HepG2 (cell line): ENCODE data around the gene PIK3R1. TPM values are rescaled to one million over a fixed set of nuclear protein-coding genes. Genes with fewer than 3 reads are reported as not detected.

Source experiments
- ATAC-seq: fragments of 200-7000 bp; cut with Tn5 transposase; 3 replicates; pipeline ENCODE4 v1.9.1; 2020; ENCODE audit warnings: mild to moderate bottlenecking, moderate library complexity
- BruUV-seq: library from RNA; stranded (reverse); fragments of 400-500 nt; replicated peaks from 2 replicates; lab custom pipeline; 2021; lab: Mats Ljungman, UMichigan
- CTCF ChIA-PET: fragments of 300-600 bp; formaldehyde crosslinking; extraction: SDS; loops from one replicate; lab custom pipeline; 2021; ENCODE audit warnings: low total read pairs, inconsistent platforms, low intra/inter-chr PET ratio; lab: Yijun Ruan, JAX
- POLR2A ChIA-PET: fragments of 350-600 bp; sonication (Branson Sonifier 250); formaldehyde crosslinking; loops from one replicate; lab custom pipeline; 2020; ENCODE audit warnings: antibody characterized with exemption, inconsistent platforms; lab: Yijun Ruan, JAX
- DNase-seq: peaks from one replicate; pipeline ENCODE4 v3.0.0-alpha.2; 2015; ENCODE audit warnings: low spot score
- FAIRE-seq: peaks from 3 replicates; lab custom pipeline; 2011; peaks lifted over from hg19 to GRCh38; lab: Jason Lieb, UNC
- H2AFZ ChIP-seq: one replicate; pipeline ENCODE4 v1.6.1; 2011; ENCODE audit warnings: low read length, inconsistent platforms
- H3K27ac ChIP-seq: fragments of 300-600 bp; 3 replicates; pipeline ENCODE4 v1.8.0; 2011; ENCODE audit warnings: mixed run types, mild to moderate bottlenecking, mixed read lengths, low read length, inconsistent platforms; ENCODE audit not compliant: insufficient read depth; ENCODE audit errors: extremely low read length
- H3K27me3 ChIP-seq, 2 experiments: fragments of 200-600 bp in 1 of 2; 2 replicates in 1 of 2; 3 replicates in 1 of 2; pipeline versions ENCODE4 v1.6.0 to v1.8.0; 2011; ENCODE audit warnings: low read length in 2 of 2, mild to moderate bottlenecking in 2 of 2, moderate library complexity in 2 of 2, inconsistent platforms in 1 of 2; ENCODE audit not compliant: insufficient read depth in 2 of 2, control insufficient read depth in 1 of 2
- H3K36me3 ChIP-seq, 2 experiments: fragments of 200-600 bp in 1 of 2; replicated peaks in 1 of 2; 2 replicates in 1 of 2; 3 replicates in 1 of 2; pipeline versions ENCODE4 v1.5.1 to v1.8.0; 2011; ENCODE audit warnings: low read length in 2 of 2, inconsistent platforms in 1 of 2; ENCODE audit not compliant: insufficient read depth in 2 of 2, control insufficient read depth in 1 of 2
- H3K4me1 ChIP-seq: 2 replicates; pipeline ENCODE4 v1.5.1; 2012; ENCODE audit warnings: low read length, inconsistent platforms; ENCODE audit not compliant: insufficient read depth
- H3K4me2 ChIP-seq: 2 replicates; pipeline ENCODE4 v1.6.0; 2011; ENCODE audit warnings: low read depth, low read length, inconsistent platforms
- H3K4me3 ChIP-seq, 3 experiments: fragments of 200-600 bp in 1 of 3; sonication (generic), shearing (Covaris generic) in 1 of 3; replicated peaks in 1 of 3; 2 replicates each; pipeline ENCODE4 v1.5.1; 2011 to 2016; ENCODE audit warnings: low read length in 3 of 3, inconsistent platforms in 2 of 3, low read depth in 2 of 3, mild to moderate bottlenecking in 2 of 3, control low read depth in 1 of 3, mixed read lengths in 1 of 3; ENCODE audit not compliant: insufficient read depth in 1 of 3
- H3K79me2 ChIP-seq: one replicate; pipeline ENCODE4 v1.6.1; 2011; ENCODE audit warnings: low read length, inconsistent platforms; ENCODE audit not compliant: insufficient read depth
- H3K9ac ChIP-seq: 2 replicates; pipeline ENCODE4 v1.6.0; 2011; ENCODE audit warnings: mild to moderate bottlenecking, low read depth, low read length, inconsistent platforms; ENCODE audit not compliant: insufficient read depth
- H3K9me3 ChIP-seq: 2 replicates; pipeline ENCODE4 v1.5.1; 2012; ENCODE audit warnings: mild to moderate bottlenecking, low read length
- H4K20me1 ChIP-seq: 2 replicates; pipeline ENCODE4 v1.6.0; 2011; ENCODE audit warnings: inconsistent platforms, mild to moderate bottlenecking, low read length, moderate library complexity; ENCODE audit not compliant: insufficient read depth
- BCL6 ChIP-seq: IDR thresholded peaks from 2 replicates; pipeline ENCODE4 v1.6.1; 2016; ENCODE audit warnings: missing genetic modification reagents, missing compliant biosample characterization
- HOXA3 ChIP-seq: sonication (generic); formaldehyde crosslinking; IDR thresholded peaks from 2 replicates; pipeline ENCODE4 v1.5.0; 2020; ENCODE audit warnings: missing genetic modification reagents
- MTA3 ChIP-seq: sonication (generic); formaldehyde crosslinking; IDR thresholded peaks from 2 replicates; pipeline ENCODE4 v1.4.0; 2020; ENCODE audit warnings: missing genetic modification reagents
- NR2F1 ChIP-seq, 2 experiments: fragments of 450-650 bp in 1 of 2; formaldehyde crosslinking in 1 of 2; IDR thresholded peaks; 2 replicates each; pipeline versions ENCODE4 v1.5.0 to v1.6.1; 2016 to 2020; ENCODE audit warnings: mild to moderate bottlenecking in 1 of 2, missing compliant biosample characterization in 1 of 2, missing genetic modification reagents in 1 of 2, moderate library complexity in 1 of 2
- PAXIP1 ChIP-seq: sonication (generic); formaldehyde crosslinking; conservative IDR thresholded peaks from 2 replicates; pipeline ENCODE4 v1.4.0; 2020; ENCODE audit warnings: mild to moderate bottlenecking, missing genetic modification reagents, moderate library complexity
- SMC3 ChIP-seq: IDR thresholded peaks from 2 replicates; pipeline ENCODE4 v1.6.1; 2011; ENCODE audit warnings: low read length, improper control_type of control experiment
- SOX6 ChIP-seq, 2 experiments: fragments of 450-650 bp in 1 of 2; sonication (generic) in 1 of 2; formaldehyde crosslinking in 1 of 2; IDR thresholded peaks; 2 replicates each; pipeline versions ENCODE4 v1.4.0 to v1.6.1; 2017 to 2020; ENCODE audit warnings: antibody characterized with exemption in 1 of 2, mild to moderate bottlenecking in 1 of 2, missing genetic modification reagents in 1 of 2
- STAG1 ChIP-seq: sonication (generic); formaldehyde crosslinking; IDR thresholded peaks from 2 replicates; pipeline ENCODE4 v1.4.0; 2020; ENCODE audit warnings: missing genetic modification reagents
- TEAD2 ChIP-seq: sonication (generic); formaldehyde crosslinking; IDR thresholded peaks from 2 replicates; pipeline ENCODE4 v1.9.0; 2021; ENCODE audit warnings: missing genetic modification reagents
- YY1 ChIP-seq: IDR thresholded peaks from 2 replicates; pipeline ENCODE4 v1.6.1; 2011; ENCODE audit warnings: low read length, low read depth, moderate library complexity, mild to moderate bottlenecking; ENCODE audit not compliant: insufficient read depth, insufficient replicate concordance
- ZBTB46 ChIP-seq: sonication (generic); formaldehyde crosslinking; IDR thresholded peaks from 2 replicates; pipeline ENCODE4 v1.4.0; 2020; ENCODE audit warnings: mild to moderate bottlenecking, missing genetic modification reagents, borderline replicate concordance
- ZNF510 ChIP-seq: sonication (generic); formaldehyde crosslinking; IDR thresholded peaks from 2 replicates; pipeline ENCODE4 v1.4.0; 2020; ENCODE audit warnings: low read depth, mild to moderate bottlenecking, missing genetic modification reagents
- ZNF713 ChIP-seq: sonication (generic); formaldehyde crosslinking; IDR thresholded peaks from 2 replicates; pipeline ENCODE4 v1.4.0; 2020; ENCODE audit warnings: mild to moderate bottlenecking, missing genetic modification reagents
- WGBS: methylation state at CpG from one replicate; pipeline ENCODE4 v1.1.6; 2017; ENCODE audit warnings: low lambda C conversion rate; 5-methylcytosine and 5-hydroxymethylcytosine counted together
- in situ Hi-C: cut with HindIII; loops from 2 replicates; pipeline ENCODE4 v1.10.0; 2017; ENCODE audit warnings: low pct_unique_long_range_greater_than_20kb; ENCODE audit not compliant: extremely low pct_ligation_motif_present
- intact Hi-C: fragments of 100-400 bp; cut with micrococcal nuclease; formaldehyde crosslinking; loops from one replicate; pipeline ENCODE4 v1.10.0; 2022; ENCODE audit not compliant: unreplicated experiment
- polyA plus RNA-seq, 8 experiments: library from polyadenylated mRNA; depleted of rRNA in 3 of 8; stranded (reverse) in 7 of 8; unstranded in 1 of 8; fragments of >200 nt; fragmentation: Illumina TruSeq in 4 of 8; extraction: Trizol in 4 of 8; gene quantifications; 2 replicates each; pipeline versions ENCODE4 v1.2.1 to v1.2.3, GENCODE V29; 2011 to 2016; ENCODE audit warnings: low read depth in 4 of 8, missing spikeins in 1 of 8, mixed read lengths in 1 of 8; ENCODE audit not compliant: insufficient read depth in 1 of 8
- total RNA-seq, 5 experiments: library from RNA; depleted of rRNA; stranded (reverse); fragments of >200 nt; fragmentation: Illumina TruSeq; extraction: Trizol; gene quantifications; 2 replicates each; pipeline ENCODE4 v1.2.3, GENCODE V29; 2016; ENCODE audit warnings: low read depth in 1 of 5
- TF ChIP-seq, protein P1 (sequence below): sonication (generic); formaldehyde crosslinking; IDR thresholded peaks from 2 replicates; pipeline ENCODE4 v1.5.0; 2020; ENCODE audit warnings: mild to moderate bottlenecking, missing genetic modification reagents
- TF ChIP-seq, protein P2 (sequence below): sonication (generic); formaldehyde crosslinking; IDR thresholded peaks from 2 replicates; pipeline ENCODE4 v1.5.0; 2020; ENCODE audit warnings: mild to moderate bottlenecking, missing genetic modification reagents, moderate library complexity

Gene PIK3R1
- total and polyA plus RNA-seq, 2 of the 13 experiments (the other 11 are each of a cell fraction or from before 2014, with no cell fraction given) = 8.4 to 21.3 TPM

DNA sequence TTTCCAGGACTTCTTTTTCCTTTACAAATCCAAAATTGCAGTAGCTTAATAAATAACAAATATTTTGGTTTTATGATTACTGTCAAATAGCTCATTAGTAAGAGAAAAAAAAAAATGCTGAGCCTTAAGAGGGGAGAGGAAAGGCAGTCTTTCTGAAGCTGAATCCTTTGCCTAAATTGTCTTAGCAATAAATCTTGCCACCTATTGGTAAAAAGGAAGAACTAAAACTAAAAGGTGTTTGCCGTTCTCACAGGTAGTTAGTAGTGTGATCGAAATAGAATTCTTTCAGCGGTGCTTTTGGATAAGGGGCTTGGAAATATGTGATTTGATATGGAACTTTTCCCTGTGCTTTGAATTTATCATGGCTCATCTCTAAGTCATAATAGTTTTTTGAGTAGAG, 31.2 kb downstream of the PIK3R1 start:
- ChIA-PET POLR2A (interaction anchor here (0.7 kb wide), 1 partner anchor 282 kb away, joined by 3 read pairs; no protein-coding TSS in a partner anchor), CTCF (no interaction called here)
- H3K27ac ChIP-seq = no peak overlapping the region
- TF ChIP-seq HOXA3 (CRISPR knock-in tag) = no peak
- no peak for TF ChIP-seq ZNF713
- TF ChIP-seq, protein P1, sequence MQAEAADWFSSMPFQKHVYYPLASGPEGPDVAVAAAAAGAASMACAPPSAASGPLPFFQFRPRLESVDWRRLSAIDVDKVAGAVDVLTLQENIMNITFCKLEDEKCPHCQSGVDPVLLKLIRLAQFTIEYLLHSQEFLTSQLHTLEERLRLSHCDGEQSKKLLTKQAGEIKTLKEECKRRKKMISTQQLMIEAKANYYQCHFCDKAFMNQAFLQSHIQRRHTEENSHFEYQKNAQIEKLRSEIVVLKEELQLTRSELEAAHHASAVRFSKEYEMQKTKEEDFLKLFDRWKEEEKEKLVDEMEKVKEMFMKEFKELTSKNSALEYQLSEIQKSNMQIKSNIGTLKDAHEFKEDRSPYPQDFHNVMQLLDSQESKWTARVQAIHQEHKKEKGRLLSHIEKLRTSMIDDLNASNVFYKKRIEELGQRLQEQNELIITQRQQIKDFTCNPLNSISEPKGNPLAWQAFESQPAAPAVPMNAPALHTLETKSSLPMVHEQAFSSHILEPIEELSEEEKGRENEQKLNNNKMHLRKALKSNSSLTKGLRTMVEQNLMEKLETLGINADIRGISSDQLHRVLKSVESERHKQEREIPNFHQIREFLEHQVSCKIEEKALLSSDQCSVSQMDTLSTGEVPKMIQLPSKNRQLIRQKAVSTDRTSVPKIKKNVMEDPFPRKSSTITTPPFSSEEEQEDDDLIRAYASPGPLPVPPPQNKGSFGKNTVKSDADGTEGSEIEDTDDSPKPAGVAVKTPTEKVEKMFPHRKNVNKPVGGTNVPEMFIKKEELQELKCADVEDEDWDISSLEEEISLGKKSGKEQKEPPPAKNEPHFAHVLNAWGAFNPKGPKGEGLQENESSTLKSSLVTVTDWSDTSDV (CRISPR knock-in tag) = no peak
- TF ChIP-seq MTA3 (CRISPR knock-in tag) = no peak
- no peak for TF ChIP-seq TEAD2 (CRISPR knock-in tag)
- TF ChIP-seq BCL6 (CRISPR knock-in tag) = no peak
- TF ChIP-seq SOX6 (IDR thresholded peaks at IDR 0.05) = no peak
- no peak for TF ChIP-seq SOX6 (CRISPR knock-in tag; IDR thresholded peaks at IDR 0.05)
- no peak for TF ChIP-seq NR2F1 (CRISPR knock-in tag; IDR thresholded peaks at IDR 0.05)
- TF ChIP-seq, protein P2, sequence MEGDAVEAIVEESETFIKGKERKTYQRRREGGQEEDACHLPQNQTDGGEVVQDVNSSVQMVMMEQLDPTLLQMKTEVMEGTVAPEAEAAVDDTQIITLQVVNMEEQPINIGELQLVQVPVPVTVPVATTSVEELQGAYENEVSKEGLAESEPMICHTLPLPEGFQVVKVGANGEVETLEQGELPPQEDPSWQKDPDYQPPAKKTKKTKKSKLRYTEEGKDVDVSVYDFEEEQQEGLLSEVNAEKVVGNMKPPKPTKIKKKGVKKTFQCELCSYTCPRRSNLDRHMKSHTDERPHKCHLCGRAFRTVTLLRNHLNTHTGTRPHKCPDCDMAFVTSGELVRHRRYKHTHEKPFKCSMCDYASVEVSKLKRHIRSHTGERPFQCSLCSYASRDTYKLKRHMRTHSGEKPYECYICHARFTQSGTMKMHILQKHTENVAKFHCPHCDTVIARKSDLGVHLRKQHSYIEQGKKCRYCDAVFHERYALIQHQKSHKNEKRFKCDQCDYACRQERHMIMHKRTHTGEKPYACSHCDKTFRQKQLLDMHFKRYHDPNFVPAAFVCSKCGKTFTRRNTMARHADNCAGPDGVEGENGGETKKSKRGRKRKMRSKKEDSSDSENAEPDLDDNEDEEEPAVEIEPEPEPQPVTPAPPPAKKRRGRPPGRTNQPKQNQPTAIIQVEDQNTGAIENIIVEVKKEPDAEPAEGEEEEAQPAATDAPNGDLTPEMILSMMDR (CRISPR knock-in tag) = 0 out of 2 replicates have a peak, but pooled peaks have one; percentile 29
- TF ChIP-seq YY1 = no peak
- TF ChIP-seq STAG1 (CRISPR knock-in tag) = peak; percentile 58
- peak; percentile 6; the same call in 1 of the 2 replicates for TF ChIP-seq SMC3
- no peak for TF ChIP-seq ZNF510 (CRISPR knock-in tag)
- TF ChIP-seq PAXIP1 (CRISPR knock-in tag) = no peak
- no peak for TF ChIP-seq ZBTB46 (CRISPR knock-in tag)

More for the DNA sequence above, 31.2 kb downstream of the PIK3R1 start:
- DNase-seq = no peak
- ATAC-seq = no peak
- Histone ChIP-seq H3K27me3 (no peaks in the 10 kb centered on the region), H3K36me3 (peaks cover 0 to 1% of the 10 kb centered on the region in 2 experiments; a peak in 1 of 5 replicates), H3K4me1 (peaks cover 15% of the 10 kb centered on the region), H3K4me3 (no peak overlapping the region), H3K4me2 (no peak overlapping the region), H3K9ac (no peak overlapping the region), H4K20me1 (no peaks in the 10 kb centered on the region), H3K79me2 (peaks cover 53% of the 10 kb centered on the region), H2AFZ (no peak overlapping the region), H3K9me3 (no peaks in the 10 kb centered on the region)
- no TSS peak for BruUV-seq
- in situ Hi-C loops = no loop called here
- intact Hi-C loops = no loop called here
- no peak for FAIRE-seq
- 96% methylated on average over 3 of the region's 3 CpGs for WGBS
